ENCODE measurements around the gene MAPKAPK2. TPM values are rescaled to one million over a fixed set of nuclear protein-coding genes. Genes with fewer than 3 reads are reported as not detected.

The MAPKAPK2 gene
- total RNA-seq, 2 experiments from 2014 or later = 157 to 166 TPM

DNA sequence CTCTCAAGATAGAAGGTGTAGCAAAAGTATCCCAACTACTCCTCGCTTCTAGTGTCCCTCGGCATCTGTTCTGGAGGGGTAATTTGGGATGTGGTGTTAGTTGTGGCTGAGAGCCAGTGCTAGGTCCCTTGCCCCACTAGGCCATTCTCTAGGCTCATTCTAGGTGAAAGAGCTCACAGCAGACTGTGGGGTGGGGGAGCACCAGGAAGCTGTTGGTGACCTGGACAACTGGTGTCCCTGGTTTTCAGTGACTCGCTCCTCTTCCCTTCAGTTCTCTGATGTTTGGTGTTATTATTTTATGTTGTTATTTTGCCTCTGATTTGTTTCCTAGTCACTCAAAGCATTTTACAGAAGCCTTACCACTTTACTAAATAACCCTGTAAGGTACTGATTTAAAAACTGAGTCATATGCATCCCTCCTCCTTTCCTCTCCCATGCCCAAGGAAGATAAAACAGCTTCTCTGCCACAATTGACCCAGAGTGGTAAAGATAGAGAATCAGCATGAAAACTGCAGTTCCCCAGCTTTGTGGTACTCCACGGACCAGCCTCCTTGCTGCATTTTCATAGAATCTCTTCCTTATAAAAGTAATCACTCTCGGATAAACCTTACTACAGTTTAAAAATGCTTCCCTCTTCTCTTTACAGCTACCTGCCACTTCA is 35.3 kb upstream of the MAPKAPK2 start:
- CTCF ChIA-PET = interaction anchor here (1.2 kb wide), 1 partner anchor 9 kb away, joined by 5 read pairs; no protein-coding TSS in a partner anchor
- H3K4me1 ChIP-seq (ENCODE audit: insufficient read depth, low read length) = no peaks in the 10 kb centered on the region
- TF ChIP-seq, protein P1, sequence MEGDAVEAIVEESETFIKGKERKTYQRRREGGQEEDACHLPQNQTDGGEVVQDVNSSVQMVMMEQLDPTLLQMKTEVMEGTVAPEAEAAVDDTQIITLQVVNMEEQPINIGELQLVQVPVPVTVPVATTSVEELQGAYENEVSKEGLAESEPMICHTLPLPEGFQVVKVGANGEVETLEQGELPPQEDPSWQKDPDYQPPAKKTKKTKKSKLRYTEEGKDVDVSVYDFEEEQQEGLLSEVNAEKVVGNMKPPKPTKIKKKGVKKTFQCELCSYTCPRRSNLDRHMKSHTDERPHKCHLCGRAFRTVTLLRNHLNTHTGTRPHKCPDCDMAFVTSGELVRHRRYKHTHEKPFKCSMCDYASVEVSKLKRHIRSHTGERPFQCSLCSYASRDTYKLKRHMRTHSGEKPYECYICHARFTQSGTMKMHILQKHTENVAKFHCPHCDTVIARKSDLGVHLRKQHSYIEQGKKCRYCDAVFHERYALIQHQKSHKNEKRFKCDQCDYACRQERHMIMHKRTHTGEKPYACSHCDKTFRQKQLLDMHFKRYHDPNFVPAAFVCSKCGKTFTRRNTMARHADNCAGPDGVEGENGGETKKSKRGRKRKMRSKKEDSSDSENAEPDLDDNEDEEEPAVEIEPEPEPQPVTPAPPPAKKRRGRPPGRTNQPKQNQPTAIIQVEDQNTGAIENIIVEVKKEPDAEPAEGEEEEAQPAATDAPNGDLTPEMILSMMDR (IDR thresholded peaks at IDR 0.05) = no peak
- DNase-seq (no peak), ATAC-seq (ENCODE audit: poor library complexity) (no peak)
- no peaks in the 10 kb centered on the region for H3K36me3 ChIP-seq (ENCODE audit: insufficient read depth, low read length)
- Mint-ChIP-seq H3K27ac (no peak overlapping the region), H3K4me3 (no peak overlapping the region), H3K4me1 (ENCODE audit: low read depth) (no peaks in the 10 kb centered on the region), H3K27me3 (no peaks in the 10 kb centered on the region), H3K36me3 (ENCODE audit: low read depth) (no peaks in the 10 kb centered on the region), H3K9me3 (no peaks in the 10 kb centered on the region)
- POLR2A ChIA-PET = no interaction called here
- H3K4me3 ChIP-seq (ENCODE audit: low read length) = no peak overlapping the region
- intact Hi-C loops (cut with DNase I, micrococcal nuclease) = no loop called here
- no peaks in the 10 kb centered on the region for H3K9me3 ChIP-seq (ENCODE audit: control insufficient read depth in 1 of 2, insufficient read depth in 1 of 2, low read length in 2 of 2)
- no peak overlapping the region for H3K27ac ChIP-seq (ENCODE audit: low read depth in 1 of 2, low read length in 2 of 2)
- no peaks in the 10 kb centered on the region for H3K27me3 ChIP-seq (ENCODE audit: control insufficient read depth in 1 of 2, insufficient read depth in 2 of 2, low read length in 2 of 2)

DNA sequence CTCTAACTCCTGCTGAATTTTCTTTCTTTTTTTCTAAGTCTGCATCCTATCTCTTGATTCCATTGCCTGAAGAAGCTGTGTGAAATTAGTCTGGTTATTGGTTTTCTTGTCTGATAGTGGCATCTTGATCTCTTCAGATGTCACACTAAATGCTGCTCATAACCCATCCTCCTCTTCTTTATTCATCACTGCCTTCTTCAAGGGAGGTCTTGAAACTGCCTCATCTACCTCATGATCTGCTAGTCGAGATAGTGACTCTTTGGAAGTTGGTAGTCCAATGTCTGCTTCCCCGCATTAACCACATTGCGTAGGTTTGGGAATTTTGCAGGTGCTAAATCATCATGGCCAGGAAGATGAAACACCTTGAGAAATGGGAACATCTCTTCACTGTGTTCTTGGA is 33.7 kb upstream of the MAPKAPK2 start:
- TF ChIP-seq, protein P1 (IDR thresholded peaks at IDR 0.05) = no peak
- CTCF ChIA-PET = no interaction called here
- intact Hi-C loops (cut with DNase I, micrococcal nuclease) = no loop called here

DNA sequence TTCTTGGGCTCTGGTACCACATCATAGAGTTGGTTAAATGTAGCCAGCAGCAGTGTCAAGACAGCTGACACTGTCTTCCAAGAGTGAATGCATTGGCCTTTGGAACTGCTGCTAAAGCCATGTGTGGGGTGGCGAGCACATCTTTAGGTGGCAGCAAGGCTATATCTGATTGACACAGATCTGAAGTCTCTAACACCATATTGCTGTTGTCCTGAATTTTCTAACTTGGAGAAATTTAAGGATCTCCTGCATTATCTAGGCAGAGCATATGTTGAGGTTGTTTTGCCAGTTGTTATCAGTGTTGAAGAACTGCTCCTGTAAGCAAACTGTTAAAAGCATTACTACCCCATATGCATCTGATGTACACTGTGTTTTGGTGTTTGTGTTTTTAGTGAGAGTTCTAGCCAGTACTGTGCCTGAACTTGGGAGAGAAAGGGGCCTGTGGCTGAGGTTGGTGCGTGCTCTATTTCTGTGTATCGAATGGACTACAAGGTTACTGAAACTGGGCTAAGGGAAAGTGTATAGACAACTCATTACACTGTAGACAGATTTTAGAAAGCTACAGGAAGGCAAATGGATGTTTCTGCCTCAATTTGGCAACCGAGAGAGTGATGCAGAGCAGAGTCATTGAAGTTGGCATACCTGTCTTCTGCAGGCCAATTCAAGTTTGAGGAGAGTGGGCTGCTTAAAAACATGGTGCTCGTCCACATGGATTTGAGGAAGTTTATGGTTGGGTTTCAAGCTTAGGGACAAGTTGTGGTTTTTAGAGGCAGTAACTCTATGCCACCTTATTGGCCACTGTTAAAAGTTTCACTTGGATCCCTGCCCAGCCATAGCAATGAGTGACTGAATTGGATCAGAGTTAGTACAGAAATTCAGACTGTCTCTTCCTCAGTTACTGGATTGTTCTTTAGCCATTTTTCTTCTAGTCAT is 32.5 kb upstream of the MAPKAPK2 start:
- Histone ChIP-seq H3K36me3 (ENCODE audit: insufficient read depth, low read length) (no peaks in the 10 kb centered on the region), H3K27me3 (ENCODE audit: control insufficient read depth in 1 of 2, insufficient read depth in 2 of 2, low read length in 2 of 2) (no peaks in the 10 kb centered on the region), H3K4me3 (ENCODE audit: low read length) (no peak overlapping the region), H3K9me3 (ENCODE audit: control insufficient read depth in 1 of 2, insufficient read depth in 1 of 2, low read length in 2 of 2) (no peaks in the 10 kb centered on the region), H3K27ac (ENCODE audit: low read depth in 1 of 2, low read length in 2 of 2) (no peak overlapping the region), H3K4me1 (ENCODE audit: insufficient read depth, low read length) (no peaks in the 10 kb centered on the region)
- H3K27ac Mint-ChIP-seq = no peak overlapping the region
- no peaks in the 10 kb centered on the region for H3K4me1 Mint-ChIP-seq (ENCODE audit: low read depth)
- H3K36me3 Mint-ChIP-seq (ENCODE audit: low read depth) = no peaks in the 10 kb centered on the region
- peaks cover 5% of the 10 kb centered on the region for H3K27me3 Mint-ChIP-seq
- intact Hi-C loops (cut with DNase I, micrococcal nuclease) = no loop called here
- POLR2A ChIA-PET = no interaction called here
- CTCF ChIA-PET = no interaction called here
- no peaks in the 10 kb centered on the region for H3K9me3 Mint-ChIP-seq
- DNase-seq (no peak), ATAC-seq (ENCODE audit: poor library complexity) (no peak)
- TF ChIP-seq, protein P1 (IDR thresholded peaks at IDR 0.05) = no peak
- H3K4me3 Mint-ChIP-seq = no peak overlapping the region

More for the DNA sequence above, 33.7 kb upstream of the MAPKAPK2 start:
- Histone ChIP-seq H3K4me1 (ENCODE audit: insufficient read depth, low read length) (no peaks in the 10 kb centered on the region), H3K36me3 (ENCODE audit: insufficient read depth, low read length) (no peaks in the 10 kb centered on the region), H3K27ac (ENCODE audit: low read depth in 1 of 2, low read length in 2 of 2) (no peak overlapping the region), H3K27me3 (ENCODE audit: control insufficient read depth in 1 of 2, insufficient read depth in 2 of 2, low read length in 2 of 2) (no peaks in the 10 kb centered on the region), H3K4me3 (ENCODE audit: low read length) (no peak overlapping the region), H3K9me3 (ENCODE audit: control insufficient read depth in 1 of 2, insufficient read depth in 1 of 2, low read length in 2 of 2) (no peaks in the 10 kb centered on the region)
- no peaks in the 10 kb centered on the region for H3K9me3 Mint-ChIP-seq
- H3K4me3 Mint-ChIP-seq = no peak overlapping the region
- no peaks in the 10 kb centered on the region for H3K36me3 Mint-ChIP-seq (ENCODE audit: low read depth)
- DNase-seq (no peak), ATAC-seq (ENCODE audit: poor library complexity) (no peak)
- H3K27me3 Mint-ChIP-seq = no peaks in the 10 kb centered on the region
- no peak overlapping the region for H3K27ac Mint-ChIP-seq
- POLR2A ChIA-PET = no interaction called here
- no peaks in the 10 kb centered on the region for H3K4me1 Mint-ChIP-seq (ENCODE audit: low read depth)

Data from CD4-positive, alpha-beta T cell (primary cell).